GM23248 (cell line): ENCODE results near the gene CEP43.

Experiments
- EZH2 ChIP-seq: fragments of 200-600 bp; sonication (generic); IDR thresholded peaks from 2 replicates; pipeline ENCODE4 v1.6.1; 2018; ENCODE audit warnings: antibody characterized with exemption, mild to moderate bottlenecking; ENCODE audit not compliant: insufficient read depth, poor library complexity, severe bottlenecking
- EZH2phosphoT487 ChIP-seq: fragments of 200-600 bp; sonication (generic); IDR thresholded peaks from 2 replicates; pipeline ENCODE4 v1.6.1; 2018; ENCODE audit warnings: antibody characterized with exemption, moderate library complexity, mild to moderate bottlenecking, low read depth; ENCODE audit not compliant: insufficient read depth

- no peak for TF ChIP-seq EZH2
- no peak for TF ChIP-seq EZH2phosphoT487
Measured at GRCh38 chr6:166971271-166971670, 27.9 kb upstream of the CEP43 start.
